Adrenal gland (tissue), 5 donors: ENCODE data around the gene YAP1.

ENCODE experiments used
- CTCF ChIP-seq, 6 experiments: fragments of 450-650 bp in 4 of 6; fragments of 200-600 bp in 2 of 6; sonication (generic) in 1 of 6; IDR thresholded peaks; 1 replicate in 5 of 6; 2 replicates in 1 of 6; pipeline versions ENCODE4 v1.5.1 to v1.8.0; 2016 to 2021; ENCODE audit warnings: antibody characterized with exemption in 6 of 6, mild to moderate bottlenecking in 2 of 6, moderate library complexity in 1 of 6
- POLR2A ChIP-seq, 2 donors: fragments of 450-650 bp; IDR thresholded peaks; one replicate each; pipeline ENCODE4 v1.6.1; 2017; ENCODE audit warnings: antibody characterized with exemption in 2 of 2, mild to moderate bottlenecking in 2 of 2, moderate library complexity in 1 of 2
- donor health status: DM: no; HTN: no; CAD: no.

DNA sequence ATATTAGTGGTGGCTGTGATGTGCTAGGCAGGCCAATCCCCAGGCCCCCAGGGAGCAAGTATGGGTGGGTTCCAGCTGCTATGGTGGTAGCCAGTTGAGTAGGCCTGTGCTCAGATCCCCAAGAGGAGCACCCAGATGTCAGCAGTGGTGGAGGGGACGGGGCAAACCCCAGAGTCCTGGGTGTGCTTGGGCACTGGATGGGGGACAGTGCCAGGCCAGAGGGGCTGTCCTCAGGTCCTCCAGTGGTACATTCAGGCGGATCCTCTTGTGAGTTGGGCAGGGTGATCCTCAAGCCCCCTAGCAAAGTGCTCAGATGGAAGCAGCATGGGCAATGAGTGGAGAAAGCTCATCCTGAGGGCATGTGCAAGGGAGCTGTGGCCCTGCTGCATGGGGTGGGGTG is 37.0 kb upstream of the YAP1 start:
- no peak for TF ChIP-seq CTCF (IDR thresholded peaks at IDR 0.05)
- TF ChIP-seq POLR2A (IDR thresholded peaks at IDR 0.05), result no peak
